HEK293 (cell line): ENCODE results near the gene KDM4C.

ENCODE experiments used
- GLI4 ChIP-seq: fragments of 450-650 bp; formaldehyde crosslinking; IDR thresholded peaks from 2 replicates; pipeline ENCODE4 v1.5.1; 2016; ENCODE audit warnings: missing biosample characterization, missing genetic modification characterization
- KLF8 ChIP-seq: fragments of 450-650 bp; formaldehyde crosslinking; IDR thresholded peaks from 2 replicates; pipeline ENCODE4 v1.5.1; 2016; ENCODE audit warnings: missing biosample characterization, missing genetic modification characterization
- MEIS1 ChIP-seq: sonication (generic); formaldehyde crosslinking; IDR thresholded peaks from 2 replicates; pipeline ENCODE4 v1.8.1; 2022; ENCODE audit warnings: missing genetic modification reagents, mild to moderate bottlenecking, borderline replicate concordance
- MZF1 ChIP-seq: fragments of 450-650 bp; formaldehyde crosslinking; IDR thresholded peaks from 2 replicates; pipeline ENCODE4 v1.5.1; 2017; ENCODE audit warnings: missing biosample characterization, missing genetic modification characterization, borderline replicate concordance
- PRDM1 ChIP-seq: fragments of 450-650 bp; formaldehyde crosslinking; IDR thresholded peaks from 2 replicates; pipeline ENCODE4; 2016; ENCODE audit warnings: missing biosample characterization, missing genetic modification characterization
- WT1 ChIP-seq: fragments of 450-650 bp; formaldehyde crosslinking; IDR thresholded peaks from 2 replicates; pipeline ENCODE4 v1.5.1; 2016; ENCODE audit warnings: missing biosample characterization, missing genetic modification characterization
- YY2 ChIP-seq: fragments of 450-650 bp; formaldehyde crosslinking; IDR thresholded peaks from 2 replicates; pipeline ENCODE4 v1.5.1; 2016; ENCODE audit warnings: missing biosample characterization, missing genetic modification characterization
- ZBTB48 ChIP-seq: fragments of 450-650 bp; formaldehyde crosslinking; IDR thresholded peaks from 2 replicates; pipeline ENCODE4 v1.5.1; 2016; ENCODE audit warnings: missing biosample characterization, missing genetic modification characterization
- ZEB2 ChIP-seq: fragments of 450-650 bp; formaldehyde crosslinking; IDR thresholded peaks from 2 replicates; pipeline ENCODE4 v1.5.1; 2016; ENCODE audit warnings: missing biosample characterization, missing genetic modification characterization
- ZFP41 ChIP-seq: fragments of 450-650 bp; formaldehyde crosslinking; IDR thresholded peaks from 2 replicates; pipeline ENCODE4 v1.5.1; 2016; ENCODE audit warnings: missing biosample characterization, missing genetic modification characterization, borderline replicate concordance
- ZNF112 ChIP-seq: fragments of 450-650 bp; formaldehyde crosslinking; IDR thresholded peaks from 2 replicates; pipeline ENCODE4 v1.5.0; 2017; ENCODE audit warnings: missing biosample characterization, missing genetic modification characterization
- ZNF138 ChIP-seq: fragments of 450-650 bp; formaldehyde crosslinking; IDR thresholded peaks from 2 replicates; pipeline ENCODE4 v1.5.1; 2016; ENCODE audit warnings: missing biosample characterization, missing genetic modification characterization, borderline replicate concordance
- ZNF146 ChIP-seq: fragments of 450-650 bp; formaldehyde crosslinking; IDR thresholded peaks from 2 replicates; pipeline ENCODE4 v1.5.1; 2016; ENCODE audit warnings: missing biosample characterization, missing genetic modification characterization
- ZNF214 ChIP-seq: fragments of 450-650 bp; formaldehyde crosslinking; IDR thresholded peaks from 2 replicates; pipeline ENCODE4 v1.5.1; 2017; ENCODE audit warnings: missing biosample characterization, mild to moderate bottlenecking, missing genetic modification characterization, borderline replicate concordance
- ZNF292 ChIP-seq: fragments of 450-650 bp; formaldehyde crosslinking; IDR thresholded peaks from 2 replicates; pipeline ENCODE4 v1.5.1; 2016; ENCODE audit warnings: low read depth, missing biosample characterization, missing genetic modification characterization, borderline replicate concordance
- ZNF335 ChIP-seq: fragments of 450-650 bp; formaldehyde crosslinking; conservative IDR thresholded peaks from 2 replicates; pipeline ENCODE4 v1.5.1; 2016; ENCODE audit warnings: missing biosample characterization, missing genetic modification characterization
- ZNF404 ChIP-seq: fragments of 450-650 bp; formaldehyde crosslinking; IDR thresholded peaks from 2 replicates; pipeline ENCODE4 v1.5.1; 2017; ENCODE audit warnings: missing biosample characterization, missing genetic modification characterization
- ZNF416 ChIP-seq: fragments of 450-650 bp; formaldehyde crosslinking; IDR thresholded peaks from 2 replicates; pipeline ENCODE4 v1.5.1; 2016; ENCODE audit warnings: missing biosample characterization, missing genetic modification characterization
- ZNF433 ChIP-seq: fragments of 450-650 bp; formaldehyde crosslinking; IDR thresholded peaks from 2 replicates; pipeline ENCODE4 v1.5.1; 2016; ENCODE audit warnings: missing biosample characterization, missing genetic modification characterization, low read depth
- ZNF48 ChIP-seq: fragments of 450-650 bp; formaldehyde crosslinking; IDR thresholded peaks from 2 replicates; pipeline ENCODE4 v1.5.1; 2016; ENCODE audit warnings: missing biosample characterization, missing genetic modification characterization
- ZNF596 ChIP-seq: fragments of 450-650 bp; IDR thresholded peaks from 2 replicates; pipeline ENCODE4 v1.5.0; 2018; ENCODE audit warnings: missing biosample characterization, mild to moderate bottlenecking, missing genetic modification characterization, moderate library complexity
- TF ChIP-seq, protein P1 (sequence below): fragments of 450-650 bp; formaldehyde crosslinking; IDR thresholded peaks from 2 replicates; pipeline ENCODE4 v1.5.1; 2016; ENCODE audit warnings: missing biosample characterization, missing genetic modification characterization
- TF ChIP-seq, protein P2 (sequence below): fragments of 450-650 bp; formaldehyde crosslinking; IDR thresholded peaks from 2 replicates; pipeline ENCODE4 v1.5.1; 2017; ENCODE audit warnings: missing biosample characterization, missing genetic modification characterization
- TF ChIP-seq, protein P3 (sequence below): fragments of 450-650 bp; formaldehyde crosslinking; IDR thresholded peaks from 2 replicates; pipeline ENCODE4 v1.5.1; 2016; ENCODE audit warnings: missing biosample characterization, missing genetic modification characterization
- TF ChIP-seq, protein P4 (sequence below): fragments of 450-650 bp; formaldehyde crosslinking; IDR thresholded peaks from 2 replicates; pipeline ENCODE4 v1.5.1; 2016; ENCODE audit warnings: missing biosample characterization, missing genetic modification characterization, borderline replicate concordance
- TF ChIP-seq, protein P5 (sequence below): fragments of 450-650 bp; formaldehyde crosslinking; IDR thresholded peaks from 2 replicates; pipeline ENCODE4 v1.5.1; 2016; ENCODE audit warnings: missing biosample characterization, missing genetic modification characterization
- TF ChIP-seq, protein P6 (sequence below): fragments of 450-650 bp; formaldehyde crosslinking; IDR thresholded peaks from 2 replicates; pipeline ENCODE4 v1.5.1; 2016; ENCODE audit warnings: missing biosample characterization, missing genetic modification characterization
- TF ChIP-seq, protein P7 (sequence below): fragments of 450-650 bp; formaldehyde crosslinking; IDR thresholded peaks from 2 replicates; pipeline ENCODE4 v1.5.1; 2016; ENCODE audit warnings: missing biosample characterization, missing genetic modification characterization, low read depth

KDM4C gene

DNA sequence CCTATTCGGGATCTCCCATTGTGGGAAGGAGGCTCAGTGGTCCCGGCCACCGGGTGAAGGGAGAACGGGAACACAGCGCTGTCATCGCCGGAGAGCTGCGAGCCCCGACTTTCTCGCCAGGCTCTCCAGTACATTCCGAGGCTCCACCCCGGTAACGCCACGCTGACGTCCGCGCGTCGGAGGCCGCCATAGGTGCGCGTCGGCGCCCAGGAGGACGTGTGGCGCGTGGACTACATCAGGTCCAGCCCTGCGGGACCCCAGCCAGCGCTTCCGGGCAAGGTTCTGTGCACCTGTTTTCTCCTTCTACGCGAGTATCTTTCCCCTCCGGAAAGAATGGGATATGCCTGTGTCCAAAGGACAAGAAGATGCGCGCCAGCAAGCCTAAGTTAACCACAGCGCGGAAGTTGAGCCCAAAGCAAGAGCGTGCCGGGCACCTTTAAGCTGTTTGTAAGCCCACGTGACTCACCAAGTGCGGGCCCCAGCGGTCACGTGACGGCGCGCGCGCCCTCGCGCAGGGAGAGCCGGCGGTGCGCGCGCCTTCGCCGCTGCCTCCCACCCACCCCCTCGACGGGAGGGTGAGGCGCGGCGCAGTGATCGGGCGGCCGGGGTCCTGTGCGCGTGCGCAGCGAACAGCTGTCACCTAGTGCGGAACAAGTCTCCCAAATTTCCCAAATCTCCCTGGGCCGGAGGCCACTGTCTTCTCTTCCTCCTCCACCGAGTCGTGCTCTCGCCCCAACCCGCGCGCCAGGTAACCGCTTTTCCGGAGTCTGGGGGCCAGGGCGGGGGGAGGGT, at the start of gene KDM4C (continued):
- TF ChIP-seq ZNF138 (tag by site-specific recombination) (no peak), ZFP41 (tag by site-specific recombination) (no peak), ZBTB48 (tag by site-specific recombination) (no peak), ZEB2 (peak; percentile 28; the same call in 1 of the 2 replicates), ZNF433 (tag by site-specific recombination) (no peak), MZF1 (tag by site-specific recombination) (no peak), ZNF146 (no peak), KLF8 (tag by site-specific recombination) (peak; percentile 58; the same call in 1 of the 2 replicates), GLI4 (tag by site-specific recombination) (0 out of 2 replicates have a peak, but pooled peaks have one; percentile 20), PRDM1 (no peak), WT1 (no peak; the same call in 1 of the 2 replicates), ZNF416 (tag by site-specific recombination) (no peak), ZNF48 (no peak), ZNF112 (tag by site-specific recombination) (no peak), ZNF596 (tag by site-specific recombination) (no peak), ZNF214 (no peak), YY2 (tag by site-specific recombination) (peak; percentile 70), ZNF404 (tag by site-specific recombination) (no peak), ZNF292 (tag by site-specific recombination) (no peak), MEIS1 (CRISPR knock-in tag) (no peak), ZNF335 (tag by site-specific recombination) (peak; percentile 83)
- TF ChIP-seq, protein P1, sequence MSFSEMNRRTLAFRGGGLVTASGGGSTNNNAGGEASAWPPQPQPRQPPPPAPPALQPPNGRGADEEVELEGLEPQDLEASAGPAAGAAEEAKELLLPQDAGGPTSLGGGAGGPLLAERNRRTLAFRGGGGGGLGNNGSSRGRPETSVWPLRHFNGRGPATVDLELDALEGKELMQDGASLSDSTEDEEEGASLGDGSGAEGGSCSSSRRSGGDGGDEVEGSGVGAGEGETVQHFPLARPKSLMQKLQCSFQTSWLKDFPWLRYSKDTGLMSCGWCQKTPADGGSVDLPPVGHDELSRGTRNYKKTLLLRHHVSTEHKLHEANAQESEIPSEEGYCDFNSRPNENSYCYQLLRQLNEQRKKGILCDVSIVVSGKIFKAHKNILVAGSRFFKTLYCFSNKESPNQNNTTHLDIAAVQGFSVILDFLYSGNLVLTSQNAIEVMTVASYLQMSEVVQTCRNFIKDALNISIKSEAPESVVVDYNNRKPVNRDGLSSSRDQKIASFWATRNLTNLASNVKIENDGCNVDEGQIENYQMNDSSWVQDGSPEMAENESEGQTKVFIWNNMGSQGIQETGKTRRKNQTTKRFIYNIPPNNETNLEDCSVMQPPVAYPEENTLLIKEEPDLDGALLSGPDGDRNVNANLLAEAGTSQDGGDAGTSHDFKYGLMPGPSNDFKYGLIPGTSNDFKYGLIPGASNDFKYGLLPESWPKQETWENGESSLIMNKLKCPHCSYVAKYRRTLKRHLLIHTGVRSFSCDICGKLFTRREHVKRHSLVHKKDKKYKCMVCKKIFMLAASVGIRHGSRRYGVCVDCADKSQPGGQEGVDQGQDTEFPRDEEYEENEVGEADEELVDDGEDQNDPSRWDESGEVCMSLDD, result peak; percentile 35; the same call in 1 of the 2 replicates
- TF ChIP-seq, protein P2, sequence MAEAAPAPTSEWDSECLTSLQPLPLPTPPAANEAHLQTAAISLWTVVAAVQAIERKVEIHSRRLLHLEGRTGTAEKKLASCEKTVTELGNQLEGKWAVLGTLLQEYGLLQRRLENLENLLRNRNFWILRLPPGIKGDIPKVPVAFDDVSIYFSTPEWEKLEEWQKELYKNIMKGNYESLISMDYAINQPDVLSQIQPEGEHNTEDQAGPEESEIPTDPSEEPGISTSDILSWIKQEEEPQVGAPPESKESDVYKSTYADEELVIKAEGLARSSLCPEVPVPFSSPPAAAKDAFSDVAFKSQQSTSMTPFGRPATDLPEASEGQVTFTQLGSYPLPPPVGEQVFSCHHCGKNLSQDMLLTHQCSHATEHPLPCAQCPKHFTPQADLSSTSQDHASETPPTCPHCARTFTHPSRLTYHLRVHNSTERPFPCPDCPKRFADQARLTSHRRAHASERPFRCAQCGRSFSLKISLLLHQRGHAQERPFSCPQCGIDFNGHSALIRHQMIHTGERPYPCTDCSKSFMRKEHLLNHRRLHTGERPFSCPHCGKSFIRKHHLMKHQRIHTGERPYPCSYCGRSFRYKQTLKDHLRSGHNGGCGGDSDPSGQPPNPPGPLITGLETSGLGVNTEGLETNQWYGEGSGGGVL, result no peak; the same call in 1 of the 2 replicates
- TF ChIP-seq, protein P3, sequence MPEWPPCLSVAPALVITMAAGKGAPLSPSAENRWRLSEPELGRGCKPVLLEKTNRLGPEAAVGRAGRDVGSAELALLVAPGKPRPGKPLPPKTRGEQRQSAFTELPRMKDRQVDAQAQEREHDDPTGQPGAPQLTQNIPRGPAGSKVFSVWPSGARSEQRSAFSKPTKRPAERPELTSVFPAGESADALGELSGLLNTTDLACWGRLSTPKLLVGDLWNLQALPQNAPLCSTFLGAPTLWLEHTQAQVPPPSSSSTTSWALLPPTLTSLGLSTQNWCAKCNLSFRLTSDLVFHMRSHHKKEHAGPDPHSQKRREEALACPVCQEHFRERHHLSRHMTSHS (tag by site-specific recombination), result no peak
- TF ChIP-seq, protein P4, sequence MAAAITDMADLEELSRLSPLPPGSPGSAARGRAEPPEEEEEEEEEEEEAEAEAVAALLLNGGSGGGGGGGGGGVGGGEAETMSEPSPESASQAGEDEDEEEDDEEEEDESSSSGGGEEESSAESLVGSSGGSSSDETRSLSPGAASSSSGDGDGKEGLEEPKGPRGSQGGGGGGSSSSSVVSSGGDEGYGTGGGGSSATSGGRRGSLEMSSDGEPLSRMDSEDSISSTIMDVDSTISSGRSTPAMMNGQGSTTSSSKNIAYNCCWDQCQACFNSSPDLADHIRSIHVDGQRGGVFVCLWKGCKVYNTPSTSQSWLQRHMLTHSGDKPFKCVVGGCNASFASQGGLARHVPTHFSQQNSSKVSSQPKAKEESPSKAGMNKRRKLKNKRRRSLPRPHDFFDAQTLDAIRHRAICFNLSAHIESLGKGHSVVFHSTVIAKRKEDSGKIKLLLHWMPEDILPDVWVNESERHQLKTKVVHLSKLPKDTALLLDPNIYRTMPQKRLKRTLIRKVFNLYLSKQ (tag by site-specific recombination), result no peak
- TF ChIP-seq, protein P5, sequence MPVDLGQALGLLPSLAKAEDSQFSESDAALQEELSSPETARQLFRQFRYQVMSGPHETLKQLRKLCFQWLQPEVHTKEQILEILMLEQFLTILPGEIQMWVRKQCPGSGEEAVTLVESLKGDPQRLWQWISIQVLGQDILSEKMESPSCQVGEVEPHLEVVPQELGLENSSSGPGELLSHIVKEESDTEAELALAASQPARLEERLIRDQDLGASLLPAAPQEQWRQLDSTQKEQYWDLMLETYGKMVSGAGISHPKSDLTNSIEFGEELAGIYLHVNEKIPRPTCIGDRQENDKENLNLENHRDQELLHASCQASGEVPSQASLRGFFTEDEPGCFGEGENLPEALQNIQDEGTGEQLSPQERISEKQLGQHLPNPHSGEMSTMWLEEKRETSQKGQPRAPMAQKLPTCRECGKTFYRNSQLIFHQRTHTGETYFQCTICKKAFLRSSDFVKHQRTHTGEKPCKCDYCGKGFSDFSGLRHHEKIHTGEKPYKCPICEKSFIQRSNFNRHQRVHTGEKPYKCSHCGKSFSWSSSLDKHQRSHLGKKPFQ (tag by site-specific recombination), result no peak
- TF ChIP-seq, protein P6, sequence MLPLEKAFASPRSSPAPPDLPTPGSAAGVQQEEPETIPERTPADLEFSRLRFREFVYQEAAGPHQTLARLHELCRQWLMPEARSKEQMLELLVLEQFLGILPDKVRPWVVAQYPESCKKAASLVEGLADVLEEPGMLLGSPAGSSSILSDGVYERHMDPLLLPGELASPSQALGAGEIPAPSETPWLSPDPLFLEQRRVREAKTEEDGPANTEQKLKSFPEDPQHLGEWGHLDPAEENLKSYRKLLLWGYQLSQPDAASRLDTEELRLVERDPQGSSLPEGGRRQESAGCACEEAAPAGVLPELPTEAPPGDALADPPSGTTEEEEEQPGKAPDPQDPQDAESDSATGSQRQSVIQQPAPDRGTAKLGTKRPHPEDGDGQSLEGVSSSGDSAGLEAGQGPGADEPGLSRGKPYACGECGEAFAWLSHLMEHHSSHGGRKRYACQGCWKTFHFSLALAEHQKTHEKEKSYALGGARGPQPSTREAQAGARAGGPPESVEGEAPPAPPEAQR, result peak; percentile 39; the same call in 1 of the 2 replicates
- TF ChIP-seq, protein P7, sequence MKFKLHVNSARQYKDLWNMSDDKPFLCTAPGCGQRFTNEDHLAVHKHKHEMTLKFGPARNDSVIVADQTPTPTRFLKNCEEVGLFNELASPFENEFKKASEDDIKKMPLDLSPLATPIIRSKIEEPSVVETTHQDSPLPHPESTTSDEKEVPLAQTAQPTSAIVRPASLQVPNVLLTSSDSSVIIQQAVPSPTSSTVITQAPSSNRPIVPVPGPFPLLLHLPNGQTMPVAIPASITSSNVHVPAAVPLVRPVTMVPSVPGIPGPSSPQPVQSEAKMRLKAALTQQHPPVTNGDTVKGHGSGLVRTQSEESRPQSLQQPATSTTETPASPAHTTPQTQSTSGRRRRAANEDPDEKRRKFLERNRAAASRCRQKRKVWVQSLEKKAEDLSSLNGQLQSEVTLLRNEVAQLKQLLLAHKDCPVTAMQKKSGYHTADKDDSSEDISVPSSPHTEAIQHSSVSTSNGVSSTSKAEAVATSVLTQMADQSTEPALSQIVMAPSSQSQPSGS (tag by site-specific recombination), result no peak
